NT2/D1 (cell line): Measurements from ENCODE around the gene UGT1A3.

Experiments
- SUZ12 ChIP-seq: IDR thresholded peaks from 2 replicates; pipeline ENCODE4 v1.6.1; 2011; ENCODE audit not compliant: insufficient read length, insufficient read depth; ENCODE audit errors: extremely low read depth
- YY1 ChIP-seq: IDR thresholded peaks from 2 replicates; pipeline ENCODE4 v1.6.1; 2011; ENCODE audit not compliant: insufficient read length, insufficient read depth

DNA sequence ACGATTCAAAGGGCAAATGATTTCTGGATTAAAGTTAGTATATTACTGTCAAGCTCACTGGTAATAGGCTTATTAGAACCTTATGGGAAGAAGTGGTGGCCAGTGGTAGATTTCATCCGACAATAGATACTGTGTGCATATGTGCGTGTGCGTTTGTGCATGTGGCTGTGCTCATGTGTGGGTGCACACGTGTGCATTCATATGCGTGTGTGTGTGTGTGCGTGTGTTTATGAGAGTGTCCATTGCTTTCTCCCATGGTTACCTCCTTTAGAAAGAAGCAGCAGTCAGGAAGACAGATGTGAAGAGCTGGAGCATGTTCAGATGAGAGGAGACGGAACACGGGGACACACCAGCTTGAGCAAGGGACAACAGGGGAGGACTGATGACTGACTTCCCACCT, 40.4 kb downstream of the UGT1A3 start:
- TF ChIP-seq YY1 (no peak), SUZ12 (no peak)
